NT2/D1 (cell line): ENCODE results near the gene SH3PXD2B.

Experiments
- DNase-seq: peaks from one replicate; pipeline ENCODE4 v3.0.0-alpha.2; 2011; ENCODE audit warnings: low read depth, low spot score
- H3K27me3 ChIP-seq: 2 replicates; pipeline ENCODE4 v1.6.0; 2011; ENCODE audit warnings: mild to moderate bottlenecking; ENCODE audit not compliant: insufficient read length, insufficient read depth
- H3K36me3 ChIP-seq: 2 replicates; pipeline ENCODE4 v1.6.1; 2011; ENCODE audit warnings: mild to moderate bottlenecking, low read length, mixed read lengths; ENCODE audit not compliant: insufficient read depth, insufficient read length
- H3K4me1 ChIP-seq: 2 replicates; pipeline ENCODE4 v1.5.1; 2011; ENCODE audit not compliant: insufficient read depth, insufficient read length
- H3K4me3 ChIP-seq: 2 replicates; pipeline ENCODE4 v1.5.1; 2011; ENCODE audit warnings: low read depth; ENCODE audit not compliant: insufficient read length
- H3K9ac ChIP-seq: 2 replicates; pipeline ENCODE4 v1.6.0; 2011; ENCODE audit warnings: low read depth; ENCODE audit not compliant: insufficient read length
- H3K9me3 ChIP-seq: 2 replicates; pipeline ENCODE4 v1.5.1; 2011; ENCODE audit warnings: mild to moderate bottlenecking, low read length; ENCODE audit not compliant: insufficient read depth
- SUZ12 ChIP-seq: IDR thresholded peaks from 2 replicates; pipeline ENCODE4 v1.6.1; 2011; ENCODE audit not compliant: insufficient read length, insufficient read depth; ENCODE audit errors: extremely low read depth
- YY1 ChIP-seq: IDR thresholded peaks from 2 replicates; pipeline ENCODE4 v1.6.1; 2011; ENCODE audit not compliant: insufficient read length, insufficient read depth
- ZNF274 ChIP-seq: IDR thresholded peaks from 2 replicates; pipeline ENCODE4 v1.6.1; 2011; ENCODE audit warnings: mild to moderate bottlenecking, low read depth, low read length

SH3PXD2B gene

GRCh38 chr5:172395483-172395882 lies 58.8 kb downstream of the SH3PXD2B start:
- no peak for DNase-seq
- H3K36me3 ChIP-seq, result peaks cover 41% of the 10 kb centered on the region

GRCh38 chr5:172389578-172390112 lies 64.7 kb downstream of the SH3PXD2B start:
- DNase-seq, result no peak
- peaks cover 62% of the 10 kb centered on the region for H3K36me3 ChIP-seq

More at GRCh38 chr5:172395483-172395882, 58.8 kb downstream of the SH3PXD2B start:
- Histone ChIP-seq H3K9me3 (peaks cover 8% of the 10 kb centered on the region; the same call in 1 of the 2 replicates), H3K4me3 (no peak overlapping the region), H3K4me1 (no peaks in the 10 kb centered on the region), H3K9ac (no peak overlapping the region), H3K27me3 (no peaks in the 10 kb centered on the region)
- no peak for TF ChIP-seq YY1
- no peak for TF ChIP-seq ZNF274
- no peak for TF ChIP-seq SUZ12

GRCh38 chr5:172388246-172388733 lies 66.0 kb downstream of the SH3PXD2B start:
- H3K36me3 ChIP-seq, result peaks cover 55% of the 10 kb centered on the region
- no peak for DNase-seq
- no peaks in the 10 kb centered on the region for H3K27me3 ChIP-seq
- H3K4me3 ChIP-seq, result no peak overlapping the region
- H3K9ac ChIP-seq, result no peak overlapping the region
- no peaks in the 10 kb centered on the region for H3K4me1 ChIP-seq
- TF ChIP-seq SUZ12 (no peak), ZNF274 (no peak), YY1 (no peak)
- H3K9me3 ChIP-seq, result no peaks in the 10 kb centered on the region

More at GRCh38 chr5:172389578-172390112, 64.7 kb downstream of the SH3PXD2B start:
- no peak overlapping the region for H3K9ac ChIP-seq
- H3K9me3 ChIP-seq, result no peaks in the 10 kb centered on the region
- H3K4me3 ChIP-seq, result no peak overlapping the region
- TF ChIP-seq ZNF274, result no peak
- no peak for TF ChIP-seq SUZ12
- H3K4me1 ChIP-seq, result no peaks in the 10 kb centered on the region
- H3K27me3 ChIP-seq, result no peaks in the 10 kb centered on the region

GRCh38 chr5:172385707-172386106 lies 68.6 kb downstream of the SH3PXD2B start:
- Histone ChIP-seq H3K36me3 (peaks cover 55% of the 10 kb centered on the region), H3K9me3 (no peaks in the 10 kb centered on the region), H3K27me3 (no peaks in the 10 kb centered on the region), H3K4me3 (no peak overlapping the region), H3K9ac (no peak overlapping the region), H3K4me1 (no peaks in the 10 kb centered on the region)
- no peak for TF ChIP-seq SUZ12
- no peak for TF ChIP-seq ZNF274
- no peak for TF ChIP-seq YY1
- no peak for DNase-seq

- TF ChIP-seq YY1 (no peak), SUZ12 (no peak), ZNF274 (no peak)
- H3K36me3 ChIP-seq, result peaks cover 56% of the 10 kb centered on the region
- H3K4me3 ChIP-seq, result no peak overlapping the region
- H3K4me1 ChIP-seq, result no peaks in the 10 kb centered on the region
- no peaks in the 10 kb centered on the region for H3K9me3 ChIP-seq
- H3K9ac ChIP-seq, result no peak overlapping the region
- H3K27me3 ChIP-seq, result no peaks in the 10 kb centered on the region
- DNase-seq, result no peak
Measured at GRCh38 chr5:172385010-172385563, 69.2 kb downstream of the SH3PXD2B start.

- DNase-seq, result no peak
- Histone ChIP-seq H3K4me1 (no peaks in the 10 kb centered on the region), H3K9me3 (no peaks in the 10 kb centered on the region), H3K27me3 (no peaks in the 10 kb centered on the region), H3K4me3 (no peak overlapping the region), H3K9ac (no peak overlapping the region), H3K36me3 (peaks cover 67% of the 10 kb centered on the region)
- TF ChIP-seq ZNF274 (no peak), SUZ12 (no peak), YY1 (no peak)
Measured at GRCh38 chr5:172383191-172383802, 71.0 kb downstream of the SH3PXD2B start.

- no peak for DNase-seq
- Histone ChIP-seq H3K4me1 (no peaks in the 10 kb centered on the region), H3K9ac (no peak overlapping the region), H3K36me3 (peaks cover 70% of the 10 kb centered on the region), H3K9me3 (no peaks in the 10 kb centered on the region), H3K27me3 (no peaks in the 10 kb centered on the region), H3K4me3 (no peak overlapping the region)
- no peak for TF ChIP-seq ZNF274
- TF ChIP-seq SUZ12, result no peak
- TF ChIP-seq YY1, result no peak
Measured at GRCh38 chr5:172380987-172381643, 73.2 kb downstream of the SH3PXD2B start.
